ENCODE results near the gene PTPN14. TPM values are rescaled to one million over a fixed set of nuclear protein-coding genes. Genes with fewer than 3 reads are reported as not detected.
"Not testable (repeated sequence)": the region's sequence is repeated elsewhere in the genome, so short reads cannot be mapped to it uniquely, and the experiment has no call there.

Gene PTPN14
- polyA plus RNA-seq (2013, experiment 1 of 4) = 26.1 TPM
- polyA plus RNA-seq (2013, experiment 2 of 4) = 32.0 TPM
- 23.2 TPM for polyA plus RNA-seq (2013, experiment 3 of 4)
- polyA plus RNA-seq (2013, experiment 4 of 4) = 26.7 TPM

DNA sequence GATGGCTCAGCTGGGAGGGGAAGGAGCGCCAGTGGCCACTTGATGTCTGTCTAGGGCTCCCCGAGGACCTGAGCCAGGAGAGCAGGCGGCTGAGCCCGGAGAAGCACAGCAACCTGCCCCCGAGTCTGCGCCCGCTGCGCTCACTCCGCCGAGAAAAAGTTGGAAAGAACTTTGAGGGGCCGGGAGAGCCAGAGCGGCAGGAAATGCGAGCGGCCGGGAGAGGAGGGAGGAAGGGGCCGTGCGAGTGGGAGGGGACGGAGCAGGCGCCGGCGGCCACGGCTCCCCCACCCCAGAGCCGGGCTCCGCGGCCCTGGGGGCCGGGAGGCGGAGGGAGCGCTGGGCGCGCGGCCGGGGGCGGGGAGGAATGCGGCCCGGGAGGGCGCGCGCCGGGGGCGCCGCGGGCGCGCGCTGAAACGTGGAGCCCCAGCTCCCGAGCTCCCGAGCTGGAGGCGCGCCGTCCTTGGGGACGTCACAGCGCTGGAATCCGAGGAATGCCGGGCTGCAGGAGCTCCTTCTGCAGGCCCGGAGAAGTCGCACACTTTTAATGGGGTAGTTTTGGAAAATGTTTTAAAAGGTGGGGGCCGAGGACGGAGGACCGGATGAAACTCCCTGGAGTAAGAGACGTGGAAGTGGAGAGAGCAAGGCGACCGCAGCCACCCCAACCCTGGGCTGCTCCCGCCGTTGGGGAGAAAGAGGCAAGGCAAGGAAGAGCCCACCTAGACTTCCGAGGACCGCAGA, at the start of gene PTPN14:
Gene PTPN14, minus strand, starts transcription at position 167 of the 738 bp plus-strand sequence. CDS start 86,799 bp downstream, outside the sequence.
- Histone ChIP-seq H3K27me3 (ENCODE audit: control insufficient read depth, insufficient read depth, low read length, poor library complexity, severe bottlenecking) (peaks cover 3% of the 10 kb centered on the region), H3K9me3 (ENCODE audit: control insufficient read depth, low read length) (no peaks in the 10 kb centered on the region), H3K4me3 (ENCODE audit: insufficient read depth, low read depth, low read length) (peak within 1 kb of the TSS; percentile 84), H3K36me3 (ENCODE audit: control insufficient read depth, insufficient read depth, low read length) (no peaks in the 10 kb centered on the region), H3K27ac (ENCODE audit: insufficient read depth, low read depth, low read length, poor library complexity, severe bottlenecking) (peak within 1 kb of the TSS; percentile 99), H3K4me1 (ENCODE audit: control insufficient read depth, insufficient read depth, low read length) (peaks cover 15% of the 10 kb centered on the region)
- WGBS, 2 experiments = 1% methylated on average over 67 of the region's 67 CpGs

DNA sequence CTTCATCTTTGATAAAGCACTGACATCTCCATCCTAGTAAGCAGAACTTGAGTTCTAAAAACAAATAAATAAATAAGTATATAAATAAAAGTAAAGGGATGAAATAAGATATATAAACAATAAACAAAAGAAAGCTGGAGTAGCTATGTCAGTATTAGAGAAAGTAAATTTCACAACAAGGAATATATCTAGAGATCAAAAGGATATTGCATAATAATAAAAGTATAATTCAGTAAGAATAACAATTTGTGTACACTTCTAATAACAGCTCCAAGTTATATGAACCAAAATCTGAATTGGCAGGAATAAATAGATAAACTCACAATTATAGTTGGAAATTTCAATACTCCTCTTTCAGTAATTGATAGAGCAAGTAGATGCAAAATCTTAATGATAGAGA, 41.8 kb upstream of the PTPN14 start:
- H3K4me3 ChIP-seq (ENCODE audit: insufficient read depth, low read depth, low read length) = no peak overlapping the region
- no peaks in the 10 kb centered on the region for H3K9me3 ChIP-seq (ENCODE audit: control insufficient read depth, low read length)
- no peaks in the 10 kb centered on the region for H3K36me3 ChIP-seq (ENCODE audit: control insufficient read depth, insufficient read depth, low read length)
- H3K27me3 ChIP-seq (ENCODE audit: control insufficient read depth, insufficient read depth, low read length, poor library complexity, severe bottlenecking) = no peaks in the 10 kb centered on the region
- H3K4me1 ChIP-seq (ENCODE audit: control insufficient read depth, insufficient read depth, low read length) = no peaks in the 10 kb centered on the region
- no peak overlapping the region for H3K27ac ChIP-seq (ENCODE audit: insufficient read depth, low read depth, low read length, poor library complexity, severe bottlenecking)

GRCh38 chr1:214591918-214592317, 40.5 kb upstream of the PTPN14 start:
- 88 to 92% methylated on average over 7 to 8 of the region's 8 CpGs for WGBS, 2 experiments
- H3K9me3 ChIP-seq (ENCODE audit: control insufficient read depth, low read length) = not testable (repeated sequence)

DNA sequence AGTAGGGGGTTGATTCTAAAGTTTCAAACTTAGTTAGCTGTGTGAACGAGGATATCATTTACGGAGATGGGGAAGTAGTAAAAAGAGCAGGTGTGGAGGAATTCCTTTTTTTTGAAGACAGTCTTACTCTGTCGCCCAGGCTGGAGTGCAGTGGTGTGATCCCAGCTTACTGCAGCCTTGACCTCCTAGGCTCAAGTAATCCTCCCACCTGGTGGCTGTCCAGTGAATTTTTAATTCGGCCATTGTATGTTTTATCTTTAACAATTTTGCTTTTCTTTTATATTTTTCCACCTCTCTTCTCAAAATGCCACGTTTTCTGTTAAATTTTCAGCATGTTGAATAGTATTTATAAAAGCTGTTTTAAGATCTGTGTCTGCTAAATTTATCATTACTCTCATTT, 39.3 kb upstream of the PTPN14 start:
- 93 to 94% methylated on average over 4 to 5 of the region's 5 CpGs for WGBS, 2 experiments

More at GRCh38 chr1:214591918-214592317, 40.5 kb upstream of the PTPN14 start:
- H3K27me3 ChIP-seq (ENCODE audit: control insufficient read depth, insufficient read depth, low read length, poor library complexity, severe bottlenecking); H3K27ac ChIP-seq (ENCODE audit: insufficient read depth, low read depth, low read length, poor library complexity, severe bottlenecking); H3K36me3 ChIP-seq (ENCODE audit: control insufficient read depth, insufficient read depth, low read length); H3K4me1 ChIP-seq (ENCODE audit: control insufficient read depth, insufficient read depth, low read length); H3K4me3 ChIP-seq (ENCODE audit: insufficient read depth, low read depth, low read length): not testable (repeated sequence)

DNA sequence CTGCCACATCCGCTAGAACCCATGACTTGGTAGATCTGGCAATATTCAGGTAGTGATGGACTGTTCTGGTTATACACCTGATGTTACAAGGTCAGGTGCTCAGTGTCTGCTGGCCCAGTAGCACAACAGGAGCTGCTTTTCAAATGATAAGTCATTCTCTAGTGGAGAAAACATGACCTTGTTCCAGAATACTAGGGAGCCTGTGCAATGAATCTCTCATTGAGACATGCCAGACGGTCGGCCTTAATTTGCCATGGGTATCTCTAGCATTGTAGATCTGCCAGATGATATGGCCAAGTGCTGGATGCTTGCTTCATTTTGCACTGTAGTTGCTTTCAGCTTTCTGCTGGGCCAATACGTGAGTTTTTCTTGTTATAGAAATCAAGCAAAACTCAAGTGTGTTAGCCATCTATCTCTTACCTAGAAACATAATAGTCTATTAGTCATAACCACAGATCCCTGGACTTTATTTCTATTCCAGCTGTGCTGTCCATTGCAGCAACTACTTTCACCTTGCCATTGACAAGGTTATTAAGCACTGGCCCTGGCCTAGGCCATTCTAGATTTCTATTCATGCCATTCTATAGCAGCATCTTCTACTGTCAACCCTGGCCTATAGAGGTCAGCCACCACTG, 37.7 kb upstream of the PTPN14 start:
- WGBS, 2 experiments = 94 to 96% methylated on average over 4 of the region's 4 CpGs
- no peaks in the 10 kb centered on the region for H3K27me3 ChIP-seq (ENCODE audit: control insufficient read depth, insufficient read depth, low read length, poor library complexity, severe bottlenecking)
- no peaks in the 10 kb centered on the region for H3K36me3 ChIP-seq (ENCODE audit: control insufficient read depth, insufficient read depth, low read length)
- no peaks in the 10 kb centered on the region for H3K4me1 ChIP-seq (ENCODE audit: control insufficient read depth, insufficient read depth, low read length)
- H3K9me3 ChIP-seq (ENCODE audit: control insufficient read depth, low read length) = no peaks in the 10 kb centered on the region
- no peak overlapping the region for H3K27ac ChIP-seq (ENCODE audit: insufficient read depth, low read depth, low read length, poor library complexity, severe bottlenecking)
- no peak overlapping the region for H3K4me3 ChIP-seq (ENCODE audit: insufficient read depth, low read depth, low read length)

More for the DNA sequence above, 39.3 kb upstream of the PTPN14 start:
- Histone ChIP-seq H3K27me3 (ENCODE audit: control insufficient read depth, insufficient read depth, low read length, poor library complexity, severe bottlenecking) (no peaks in the 10 kb centered on the region), H3K4me1 (ENCODE audit: control insufficient read depth, insufficient read depth, low read length) (no peaks in the 10 kb centered on the region), H3K4me3 (ENCODE audit: insufficient read depth, low read depth, low read length) (no peak overlapping the region), H3K36me3 (ENCODE audit: control insufficient read depth, insufficient read depth, low read length) (no peaks in the 10 kb centered on the region), H3K27ac (ENCODE audit: insufficient read depth, low read depth, low read length, poor library complexity, severe bottlenecking) (no peak overlapping the region), H3K9me3 (ENCODE audit: control insufficient read depth, low read length) (no peaks in the 10 kb centered on the region)

DNA sequence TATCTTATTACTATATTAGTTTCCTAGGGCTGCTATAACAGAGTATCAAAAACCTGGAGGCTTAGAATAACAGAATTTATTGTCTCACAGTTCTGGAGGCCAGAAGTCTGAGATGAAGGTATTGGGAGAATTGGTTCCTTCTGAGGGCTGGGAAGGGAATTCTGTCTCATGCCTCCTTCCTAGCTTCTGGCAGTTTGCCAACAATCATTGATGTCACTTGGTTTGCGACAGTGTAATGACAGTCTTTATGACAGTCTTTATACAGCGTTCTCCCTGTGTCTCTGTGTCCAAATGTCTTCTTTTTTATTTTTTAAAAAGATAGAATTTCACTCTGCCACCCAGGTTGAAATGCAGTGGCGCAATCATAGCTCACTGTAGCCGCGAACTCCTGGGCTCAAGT, 35.8 kb upstream of the PTPN14 start:
- no peaks in the 10 kb centered on the region for H3K27me3 ChIP-seq (ENCODE audit: control insufficient read depth, insufficient read depth, low read length, poor library complexity, severe bottlenecking)
- no peaks in the 10 kb centered on the region for H3K4me1 ChIP-seq (ENCODE audit: control insufficient read depth, insufficient read depth, low read length)
- H3K4me3 ChIP-seq (ENCODE audit: insufficient read depth, low read depth, low read length) = no peak overlapping the region
- H3K27ac ChIP-seq (ENCODE audit: insufficient read depth, low read depth, low read length, poor library complexity, severe bottlenecking) = no peak overlapping the region
- no peaks in the 10 kb centered on the region for H3K36me3 ChIP-seq (ENCODE audit: control insufficient read depth, insufficient read depth, low read length)
- 86 to 97% methylated on average over 5 of the region's 5 CpGs for WGBS, 2 experiments
- H3K9me3 ChIP-seq (ENCODE audit: control insufficient read depth, low read length) = no peaks in the 10 kb centered on the region

DNA sequence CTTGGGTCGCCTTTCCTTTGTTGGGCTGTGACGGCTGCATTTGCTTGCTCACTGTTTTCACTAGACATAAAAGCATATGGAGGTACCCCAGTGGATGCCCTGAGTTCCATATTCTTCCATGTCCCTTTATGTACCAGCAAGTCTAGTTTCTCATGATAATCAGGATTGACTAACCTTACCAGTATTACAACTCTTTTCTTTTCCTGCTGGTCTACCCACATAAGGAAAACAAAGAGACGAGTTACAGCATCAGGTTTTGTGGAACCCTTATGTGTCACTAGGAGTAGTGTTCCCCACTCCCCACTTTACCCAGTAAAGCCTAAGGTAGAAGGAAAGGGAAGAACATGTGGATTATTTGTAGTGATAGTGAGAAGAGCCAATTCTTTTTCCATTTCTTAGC, 35.2 kb upstream of the PTPN14 start:
- H3K9me3 ChIP-seq (ENCODE audit: control insufficient read depth, low read length) = no peaks in the 10 kb centered on the region
- no peak overlapping the region for H3K27ac ChIP-seq (ENCODE audit: insufficient read depth, low read depth, low read length, poor library complexity, severe bottlenecking)
- whole genome bisulfite sequencing, 2 experiments = 74 to 80% methylated on average over 3 of the region's 3 CpGs
- H3K27me3 ChIP-seq (ENCODE audit: control insufficient read depth, insufficient read depth, low read length, poor library complexity, severe bottlenecking) = no peaks in the 10 kb centered on the region
- no peaks in the 10 kb centered on the region for H3K36me3 ChIP-seq (ENCODE audit: control insufficient read depth, insufficient read depth, low read length)
- no peak overlapping the region for H3K4me3 ChIP-seq (ENCODE audit: insufficient read depth, low read depth, low read length)
- no peaks in the 10 kb centered on the region for H3K4me1 ChIP-seq (ENCODE audit: control insufficient read depth, insufficient read depth, low read length)

DNA sequence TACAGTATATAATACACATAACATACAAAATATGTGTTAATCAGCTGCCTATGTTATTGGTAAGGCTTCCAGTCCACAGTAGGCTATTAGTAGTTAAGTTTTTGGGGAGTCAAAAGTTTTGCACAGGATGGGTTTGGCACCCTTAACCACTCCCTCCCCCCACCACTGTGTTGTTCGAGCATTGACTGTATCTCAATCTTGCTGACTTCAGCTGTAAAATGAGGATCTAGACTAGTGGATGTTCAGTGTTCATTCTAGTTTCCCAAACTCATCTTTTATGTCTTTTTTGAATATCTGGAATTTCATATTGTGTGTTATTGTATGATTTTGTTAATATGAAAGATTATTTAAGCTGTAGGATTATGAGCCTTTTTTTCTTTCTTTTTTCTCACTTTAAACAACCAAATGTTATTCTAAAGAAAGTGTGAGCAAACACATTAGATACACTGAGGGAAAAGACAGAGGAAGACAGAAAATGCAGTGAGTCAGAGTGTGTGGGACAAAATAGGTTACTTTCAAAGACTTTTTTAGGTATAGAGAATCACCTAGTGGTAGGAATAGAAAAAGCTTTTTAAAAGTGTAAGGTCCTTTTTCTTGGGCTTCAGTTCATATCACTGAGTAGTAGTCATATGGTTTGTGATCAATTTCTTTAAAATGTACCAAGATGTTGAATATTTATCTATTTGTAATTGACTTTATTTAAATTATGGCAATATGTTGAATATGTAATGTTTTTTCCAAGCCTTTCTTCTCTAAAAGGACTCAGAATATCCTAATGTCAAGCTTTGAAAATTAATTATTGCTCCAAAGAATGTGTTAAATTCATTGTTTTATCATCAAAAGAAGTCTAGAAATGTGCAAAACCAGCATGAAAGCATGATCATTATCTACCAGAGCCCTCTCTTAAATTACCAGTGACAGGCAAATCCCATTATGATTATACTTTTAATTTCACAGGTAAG, 33.7 kb upstream of the PTPN14 start:
- WGBS, 2 experiments = 78 to 88% methylated on average over 1 of the region's 1 CpG
- Histone ChIP-seq H3K27ac (ENCODE audit: insufficient read depth, low read depth, low read length, poor library complexity, severe bottlenecking) (no peak overlapping the region), H3K27me3 (ENCODE audit: control insufficient read depth, insufficient read depth, low read length, poor library complexity, severe bottlenecking) (no peaks in the 10 kb centered on the region), H3K9me3 (ENCODE audit: control insufficient read depth, low read length) (no peaks in the 10 kb centered on the region), H3K4me1 (ENCODE audit: control insufficient read depth, insufficient read depth, low read length) (no peaks in the 10 kb centered on the region), H3K36me3 (ENCODE audit: control insufficient read depth, insufficient read depth, low read length) (no peaks in the 10 kb centered on the region), H3K4me3 (ENCODE audit: insufficient read depth, low read depth, low read length) (no peak overlapping the region)

DNA sequence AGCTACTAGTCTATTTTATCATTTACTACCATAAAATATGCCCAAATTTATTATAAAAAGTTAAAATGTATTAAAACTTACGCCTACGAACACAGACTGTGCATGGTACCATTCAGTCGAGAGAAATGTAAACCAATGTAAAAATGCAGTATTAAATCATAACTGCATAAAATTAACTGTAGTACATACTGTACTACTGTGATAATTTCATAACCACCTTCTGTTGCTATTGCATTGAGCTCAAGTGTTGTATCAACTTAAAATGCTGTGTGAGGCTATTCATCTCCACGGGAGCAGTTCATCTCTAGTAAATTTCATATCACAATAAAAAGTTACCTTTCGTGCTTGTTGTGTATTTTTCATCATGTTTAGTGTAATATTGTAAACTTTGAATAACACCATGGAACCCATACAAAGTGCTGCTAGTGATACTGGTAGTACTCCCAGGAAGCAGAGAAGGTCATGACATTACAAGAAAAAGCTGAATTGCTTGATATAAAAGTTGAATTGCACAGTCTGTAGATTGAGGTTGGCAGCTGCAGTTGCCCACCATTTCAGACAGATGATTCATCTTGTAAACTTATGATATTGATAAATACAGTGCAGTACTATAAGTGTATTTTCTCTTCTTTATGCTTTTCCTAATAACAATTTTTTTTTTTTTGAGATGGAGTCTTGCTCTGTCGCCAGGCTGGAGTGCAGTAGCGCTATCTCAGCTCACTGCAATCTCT, 32.6 kb upstream of the PTPN14 start:
- no peaks in the 10 kb centered on the region for H3K27me3 ChIP-seq (ENCODE audit: control insufficient read depth, insufficient read depth, low read length, poor library complexity, severe bottlenecking)
- 96 to 100% methylated on average over 2 to 5 of the region's 7 CpGs for WGBS, 2 experiments
- H3K36me3 ChIP-seq (ENCODE audit: control insufficient read depth, insufficient read depth, low read length) = no peaks in the 10 kb centered on the region
- H3K4me1 ChIP-seq (ENCODE audit: control insufficient read depth, insufficient read depth, low read length) = no peaks in the 10 kb centered on the region
- no peaks in the 10 kb centered on the region for H3K9me3 ChIP-seq (ENCODE audit: control insufficient read depth, low read length)
- H3K27ac ChIP-seq (ENCODE audit: insufficient read depth, low read depth, low read length, poor library complexity, severe bottlenecking) = no peak overlapping the region
- no peak overlapping the region for H3K4me3 ChIP-seq (ENCODE audit: insufficient read depth, low read depth, low read length)
